Vagina (tissue), 2 donors: ENCODE measurements around the gene GIMD1. TPM values are rescaled to one million over a fixed set of nuclear protein-coding genes. Genes with fewer than 3 reads are reported as not detected.

Experiments
- DNase-seq, 2 donors: peaks; one replicate each; pipeline ENCODE4 v3.0.0-alpha.2; 2017; ENCODE audit errors: extremely low spot score in 2 of 2
- H3K27ac ChIP-seq: fragments of 200-600 bp; sonication (generic); one replicate; pipeline ENCODE4 v1.5.1; 2019
- H3K27me3 ChIP-seq: fragments of 200-600 bp; sonication (generic); one replicate; pipeline ENCODE4 v1.5.1; 2019
- H3K36me3 ChIP-seq, 2 donors: fragments of 200-600 bp; sonication (generic); one replicate each; pipeline ENCODE4 v1.5.1; 2017 to 2019
- H3K4me1 ChIP-seq: fragments of 200-600 bp; sonication (generic); one replicate; pipeline ENCODE4 v1.5.1; 2019
- H3K4me3 ChIP-seq, 2 donors: fragments of 200-600 bp; sonication (generic); 1 replicate in 1 of 2; 2 replicates in 1 of 2; pipeline ENCODE4 v1.5.1; 2016 to 2019
- H3K9me3 ChIP-seq: fragments of 200-600 bp; sonication (generic); one replicate; pipeline ENCODE4 v1.5.1; 2019
- CTCF ChIP-seq, 3 experiments: fragments of 450-650 bp in 2 of 3; fragments of 200-600 bp in 1 of 3; sonication (generic) in 1 of 3; IDR thresholded peaks; one replicate each; pipeline ENCODE4 v1.5.1; 2017 to 2019; ENCODE audit warnings: antibody characterized with exemption in 3 of 3, mild to moderate bottlenecking in 2 of 3, moderate library complexity in 2 of 3
- POLR2A ChIP-seq, 2 donors: fragments of 450-650 bp; IDR thresholded peaks; one replicate each; pipeline ENCODE4 v1.6.1; 2017; ENCODE audit warnings: antibody characterized with exemption in 2 of 2, mild to moderate bottlenecking in 2 of 2, moderate library complexity in 2 of 2
- POLR2AphosphoS5 ChIP-seq, 2 donors: sonication (generic); formaldehyde crosslinking; IDR thresholded peaks; one replicate each; pipeline ENCODE4 v1.9.0; 2017; ENCODE audit warnings: antibody characterized with exemption in 2 of 2, mild to moderate bottlenecking in 2 of 2, low read depth in 1 of 2; ENCODE audit not compliant: insufficient read depth in 1 of 2
- intact Hi-C: fragments of 100-400 bp; cut with DNase I; formaldehyde crosslinking; loops from one replicate; pipeline ENCODE4 v1.15.1; 2023
- total RNA-seq: library from RNA; depleted of rRNA; stranded (reverse); fragments of >200 nt; gene quantifications from one replicate; pipeline ENCODE4 v1.2.3, GENCODE V29; 2016

The GIMD1 gene
- total RNA-seq, 1 donor from 2014 or later, result not detected

GRCh38 chr4:106395582-106395981, 27.0 kb upstream of the GIMD1 start:
- no peaks in the 10 kb centered on the region for H3K4me1 ChIP-seq
- intact Hi-C loops, result no loop called here

GRCh38 chr4:106385853-106386393, 17.3 kb upstream of the GIMD1 start:
- no peaks in the 10 kb centered on the region for H3K27me3 ChIP-seq

More at GRCh38 chr4:106395582-106395981, 27.0 kb upstream of the GIMD1 start:
- Histone ChIP-seq H3K4me3 (no peak overlapping the region), H3K36me3 (no peaks in the 10 kb centered on the region), H3K27ac (no peak overlapping the region), H3K27me3 (no peaks in the 10 kb centered on the region), H3K9me3 (peaks cover 12% of the 10 kb centered on the region)
- DNase-seq, result no peak
- TF ChIP-seq CTCF (IDR thresholded peaks at IDR 0.05) (no peak), POLR2AphosphoS5 (IDR thresholded peaks at IDR 0.05; ENCODE audit: insufficient read depth in 1 of 2, low read depth in 1 of 2) (no peak), POLR2A (IDR thresholded peaks at IDR 0.05) (no peak)

GRCh38 chr4:106384878-106385277, 16.3 kb upstream of the GIMD1 start:
- Histone ChIP-seq H3K9me3 (no peaks in the 10 kb centered on the region), H3K27me3 (no peaks in the 10 kb centered on the region), H3K4me3 (no peak overlapping the region), H3K36me3 (no peaks in the 10 kb centered on the region), H3K4me1 (no peaks in the 10 kb centered on the region), H3K27ac (no peak overlapping the region)
- DNase-seq, result no peak
- intact Hi-C loops, result no loop called here
- TF ChIP-seq POLR2AphosphoS5 (IDR thresholded peaks at IDR 0.05; ENCODE audit: insufficient read depth in 1 of 2, low read depth in 1 of 2) (no peak), CTCF (IDR thresholded peaks at IDR 0.05) (no peak), POLR2A (IDR thresholded peaks at IDR 0.05) (no peak)

More at GRCh38 chr4:106385853-106386393, 17.3 kb upstream of the GIMD1 start:
- intact Hi-C loops, result no loop called here
- TF ChIP-seq POLR2AphosphoS5 (IDR thresholded peaks at IDR 0.05; ENCODE audit: insufficient read depth in 1 of 2, low read depth in 1 of 2) (no peak), CTCF (IDR thresholded peaks at IDR 0.05) (no peak), POLR2A (IDR thresholded peaks at IDR 0.05) (no peak)
- Histone ChIP-seq H3K4me1 (no peaks in the 10 kb centered on the region), H3K36me3 (no peaks in the 10 kb centered on the region), H3K9me3 (no peaks in the 10 kb centered on the region), H3K4me3 (no peak overlapping the region), H3K27ac (no peak overlapping the region)
- no peak for DNase-seq

GRCh38 chr4:106380179-106380578, 11.6 kb upstream of the GIMD1 start:
- DNase-seq, result no peak
- no peaks in the 10 kb centered on the region for H3K9me3 ChIP-seq
- no peaks in the 10 kb centered on the region for H3K27me3 ChIP-seq
- H3K4me1 ChIP-seq, result no peaks in the 10 kb centered on the region
- intact Hi-C loops, result no loop called here
- H3K27ac ChIP-seq, result no peak overlapping the region
- H3K36me3 ChIP-seq, result no peaks in the 10 kb centered on the region
- TF ChIP-seq CTCF (IDR thresholded peaks at IDR 0.05) (no peak), POLR2A (IDR thresholded peaks at IDR 0.05) (no peak), POLR2AphosphoS5 (IDR thresholded peaks at IDR 0.05; ENCODE audit: insufficient read depth in 1 of 2, low read depth in 1 of 2) (no peak)
- H3K4me3 ChIP-seq, result no peak overlapping the region

- Histone ChIP-seq H3K27me3 (no peaks in the 10 kb centered on the region), H3K4me1 (no peaks in the 10 kb centered on the region), H3K9me3 (no peaks in the 10 kb centered on the region), H3K36me3 (no peaks in the 10 kb centered on the region), H3K27ac (no peak overlapping the region), H3K4me3 (no peak overlapping the region)
- DNase-seq, result no peak
- intact Hi-C loops, result no loop called here
- TF ChIP-seq POLR2A (IDR thresholded peaks at IDR 0.05) (no peak), POLR2AphosphoS5 (IDR thresholded peaks at IDR 0.05; ENCODE audit: insufficient read depth in 1 of 2, low read depth in 1 of 2) (no peak), CTCF (IDR thresholded peaks at IDR 0.05) (no peak)
Measured at GRCh38 chr4:106373026-106373425, 4.4 kb upstream of the GIMD1 start.
